ENCODE results near the gene CD70. TPM values are rescaled to one million over a fixed set of nuclear protein-coding genes. Genes with fewer than 3 reads are reported as not detected.

Gene CD70
- total and polyA plus RNA-seq, 3 donors from 2014 or later = 0.63 to 1.0 TPM; not detected in 1

GRCh38 chr19:6579450-6580178 is 11.3 kb downstream of the CD70 start:
- intact Hi-C loops (cut with DNase I; ENCODE audit: low total_unique reads) = no loop called here
- no peaks in the 10 kb centered on the region for H3K4me1 ChIP-seq
- 83 to 84% methylated on average over 7 of the region's 7 CpGs for WGBS, 2 donors
- no peaks in the 10 kb centered on the region for H3K9me3 ChIP-seq
- no peak overlapping the region for H3K27ac ChIP-seq
- no peaks in the 10 kb centered on the region for H3K36me3 ChIP-seq (ENCODE audit: low read depth, missing control alignments)
- H3K4me3 ChIP-seq = no peak overlapping the region
- no peak for DNase-seq
- TF ChIP-seq POLR2A (IDR thresholded peaks at IDR 0.05) = no peak
- no peak for TF ChIP-seq CTCF (IDR thresholded peaks at IDR 0.05)
- no peaks in the 10 kb centered on the region for H3K27me3 ChIP-seq

- TF ChIP-seq CTCF (IDR thresholded peaks at IDR 0.05) = no peak
- no peak for TF ChIP-seq POLR2A (IDR thresholded peaks at IDR 0.05)
- Histone ChIP-seq H3K36me3 (ENCODE audit: low read depth, missing control alignments) (no peaks in the 10 kb centered on the region), H3K4me1 (no peaks in the 10 kb centered on the region), H3K27me3 (no peaks in the 10 kb centered on the region), H3K9me3 (no peaks in the 10 kb centered on the region), H3K4me3 (no peak overlapping the region), H3K27ac (no peak overlapping the region)
- 87 to 91% methylated on average over 5 of the region's 5 CpGs for WGBS, 2 donors
- intact Hi-C loops (cut with DNase I; ENCODE audit: low total_unique reads) = no loop called here
- DNase-seq = no peak
These were observed 13.3 kb downstream of the CD70 start for GRCh38 chr19:6577476-6578125.

GRCh38 chr19:6576869-6577475 is 14.0 kb downstream of the CD70 start:
- no peak overlapping the region for H3K4me3 ChIP-seq
- no peak overlapping the region for H3K27ac ChIP-seq
- H3K9me3 ChIP-seq = no peaks in the 10 kb centered on the region
- TF ChIP-seq CTCF (IDR thresholded peaks at IDR 0.05) (no peak), POLR2A (IDR thresholded peaks at IDR 0.05) (no peak)
- DNase-seq = no peak
- intact Hi-C loops (cut with DNase I; ENCODE audit: low total_unique reads) = no loop called here
- H3K4me1 ChIP-seq = no peaks in the 10 kb centered on the region
- H3K36me3 ChIP-seq (ENCODE audit: low read depth, missing control alignments) = no peaks in the 10 kb centered on the region
- 84 to 87% methylated on average over 5 of the region's 5 CpGs for WGBS, 2 donors
- H3K27me3 ChIP-seq = no peaks in the 10 kb centered on the region

- 76 to 90% methylated on average over 1 of the region's 1 CpG for WGBS, 2 donors
- no peaks in the 10 kb centered on the region for H3K27me3 ChIP-seq
- intact Hi-C loops (cut with DNase I; ENCODE audit: low total_unique reads) = no loop called here
- H3K36me3 ChIP-seq (ENCODE audit: low read depth, missing control alignments) = no peaks in the 10 kb centered on the region
- TF ChIP-seq POLR2A (IDR thresholded peaks at IDR 0.05) (no peak), CTCF (IDR thresholded peaks at IDR 0.05) (no peak)
- no peaks in the 10 kb centered on the region for H3K4me1 ChIP-seq
- no peak overlapping the region for H3K4me3 ChIP-seq
- no peak for DNase-seq
- H3K9me3 ChIP-seq = no peaks in the 10 kb centered on the region
- H3K27ac ChIP-seq = no peak overlapping the region
These were observed 17.6 kb downstream of the CD70 start for GRCh38 chr19:6573350-6573749.

Measured in testis (tissue), 3 donors.